IMR-90 (cell line): ENCODE data around the gene CDH13. TPM values are rescaled to one million over a fixed set of nuclear protein-coding genes. Genes with fewer than 3 reads are reported as not detected.

Experiments
- ATAC-seq: fragments of 200-7000 bp; cut with Tn5 transposase; 2 replicates; pipeline ENCODE4 v1.9.1; 2020; ENCODE audit warnings: low read depth, mild to moderate bottlenecking, moderate library complexity
- BruUV-seq: library from RNA; stranded (reverse); fragments of 400-500 nt; replicated peaks from 2 replicates; lab custom pipeline; 2021; lab: Mats Ljungman, UMichigan
- CTCF ChIA-PET: fragments of 300-600 bp; formaldehyde crosslinking; extraction: SDS; loops from one replicate; lab custom pipeline; 2021; ENCODE audit warnings: antibody characterized with exemption; lab: Yijun Ruan, JAX
- POLR2A ChIA-PET: fragments of 300-600 bp; sonication (Branson Sonifier 250); formaldehyde crosslinking; loops from one replicate; lab custom pipeline; 2022; ENCODE audit warnings: antibody characterized with exemption; ENCODE audit not compliant: unreplicated experiment; lab: Charles Lee
- DNase-seq: peaks from one replicate; pipeline ENCODE4 v3.0.0; 2013
- H2AFZ ChIP-seq: replicated peaks from 2 replicates; pipeline ENCODE3; 2013; ENCODE audit warnings: low read length, mild to moderate bottlenecking; ENCODE audit not compliant: poor library complexity
- H2AK5ac ChIP-seq: 2 replicates; pipeline ENCODE4 v1.6.1; 2013; ENCODE audit warnings: low read depth, low read length, inconsistent platforms
- H2AK9ac ChIP-seq: replicated peaks from 2 replicates; pipeline ENCODE3; 2013; ENCODE audit warnings: mild to moderate bottlenecking, low read depth, low read length, moderate library complexity; ENCODE audit not compliant: poor library complexity
- H2BK120ac ChIP-seq: 2 replicates; pipeline ENCODE4 v1.6.1; 2013; ENCODE audit warnings: low read depth, low read length, inconsistent platforms
- H2BK15ac ChIP-seq: 3 replicates; pipeline ENCODE4 v1.6.1; 2013; ENCODE audit warnings: low read depth, low read length, inconsistent platforms
- H2BK20ac ChIP-seq: 2 replicates; pipeline ENCODE4 v1.6.1; 2013; ENCODE audit warnings: low read depth, mild to moderate bottlenecking, inconsistent platforms, low read length, moderate library complexity
- H2BK5ac ChIP-seq: 2 replicates; pipeline ENCODE4 v1.6.1; 2013; ENCODE audit warnings: mild to moderate bottlenecking, low read depth, low read length, inconsistent platforms; ENCODE audit not compliant: poor library complexity, severe bottlenecking
- H3K14ac ChIP-seq: replicated peaks from 2 replicates; pipeline ENCODE4 v1.6.1; 2013; ENCODE audit warnings: low read depth, low read length, inconsistent platforms
- H3K18ac ChIP-seq: 2 replicates; pipeline ENCODE4 v1.6.1; 2013; ENCODE audit warnings: low read depth, low read length, control low read depth
- H3K23ac ChIP-seq: 2 replicates; pipeline ENCODE4 v1.6.1; 2013; ENCODE audit warnings: low read depth, low read length, inconsistent platforms
- H3K27ac ChIP-seq: 2 replicates; pipeline ENCODE4 v1.5.1; 2013; ENCODE audit warnings: mild to moderate bottlenecking, control low read depth, low read length; ENCODE audit not compliant: insufficient read depth
- H3K27me3 ChIP-seq: 2 replicates; pipeline ENCODE4 v1.6.1; 2013; ENCODE audit warnings: low read length; ENCODE audit not compliant: control insufficient read depth, insufficient read depth
- H3K36me3 ChIP-seq: 2 replicates; pipeline ENCODE4 v1.6.1; 2013; ENCODE audit warnings: low read length, mixed read lengths; ENCODE audit not compliant: control insufficient read depth, insufficient read depth
- H3K4ac ChIP-seq: 2 replicates; pipeline ENCODE4 v1.6.1; 2013; ENCODE audit warnings: low read depth, low read length, inconsistent platforms
- H3K4me1 ChIP-seq: 2 replicates; pipeline ENCODE4 v1.6.1; 2013; ENCODE audit warnings: low read length, mixed read lengths; ENCODE audit not compliant: control insufficient read depth, insufficient read depth
- H3K4me2 ChIP-seq: 2 replicates; pipeline ENCODE4 v1.6.1; 2013; ENCODE audit warnings: low read depth, mild to moderate bottlenecking, control low read depth, low read length, moderate library complexity
- H3K4me3 ChIP-seq: 2 replicates; pipeline ENCODE4 v1.5.1; 2013; ENCODE audit warnings: low read depth, mild to moderate bottlenecking, control low read depth, low read length, moderate library complexity; ENCODE audit not compliant: insufficient read depth
- H3K56ac ChIP-seq: 2 replicates; pipeline ENCODE4 v1.6.1; 2013; ENCODE audit warnings: low read length, inconsistent platforms; ENCODE audit not compliant: insufficient read depth; ENCODE audit errors: extremely low read depth
- H3K79me1 ChIP-seq, 2 experiments: 2 replicates each; pipeline ENCODE4 v1.6.1; 2013; ENCODE audit warnings: low read length in 2 of 2, inconsistent platforms in 1 of 2, low read depth in 1 of 2
- H3K9ac ChIP-seq: 2 replicates; pipeline ENCODE4 v1.6.1; 2013; ENCODE audit warnings: low read depth, low read length, control low read depth
- H3K9me1 ChIP-seq: 2 replicates; pipeline ENCODE4 v1.6.1; 2013; ENCODE audit warnings: low read length, inconsistent platforms; ENCODE audit not compliant: insufficient read depth
- H3K9me3 ChIP-seq: 2 replicates; pipeline ENCODE4 v1.6.1; 2013; ENCODE audit warnings: low read length; ENCODE audit not compliant: control insufficient read depth, insufficient read depth
- H4K20me1 ChIP-seq: 2 replicates; pipeline ENCODE4 v1.6.1; 2013; ENCODE audit warnings: low read length, inconsistent platforms; ENCODE audit not compliant: insufficient read depth
- H4K5ac ChIP-seq: 2 replicates; pipeline ENCODE4 v1.6.1; 2013; ENCODE audit warnings: mild to moderate bottlenecking, low read depth, low read length, control low read depth
- H4K8ac ChIP-seq, 2 experiments: 2 replicates each; pipeline ENCODE4 v1.6.1; 2013; ENCODE audit warnings: low read depth in 2 of 2, low read length in 2 of 2, control low read depth in 1 of 2, inconsistent platforms in 1 of 2
- H4K91ac ChIP-seq: 2 replicates; pipeline ENCODE4 v1.6.1; 2013; ENCODE audit warnings: low read depth, low read length, inconsistent platforms; ENCODE audit not compliant: insufficient read depth
- CEBPB ChIP-seq: IDR thresholded peaks from 2 replicates; pipeline ENCODE4 v1.6.1; 2012; ENCODE audit warnings: low read depth, low read length, improper control_type of control experiment
- ELK1 ChIP-seq: fragments of 150-350 bp; IDR thresholded peaks from 2 replicates; pipeline ENCODE4 v1.6.1; 2016; ENCODE audit warnings: low read depth, mild to moderate bottlenecking, low read length, moderate library complexity, borderline replicate concordance
- FOS ChIP-seq: fragments of 150-350 bp; IDR thresholded peaks from 2 replicates; pipeline ENCODE4 v1.6.1; 2016; ENCODE audit warnings: low read depth, low read length
- MAFK ChIP-seq: IDR thresholded peaks from 2 replicates; pipeline ENCODE4 v1.6.1; 2012; ENCODE audit warnings: low read depth, low read length, improper control_type of control experiment
- POLR2A ChIP-seq: IDR thresholded peaks from 2 replicates; pipeline ENCODE4 v1.6.1; 2012; ENCODE audit warnings: mild to moderate bottlenecking, low read depth, low read length
- RAD21 ChIP-seq: IDR thresholded peaks from 2 replicates; pipeline ENCODE4 v1.6.1; 2012; ENCODE audit warnings: low read length, improper control_type of control experiment
- RCOR1 ChIP-seq: IDR thresholded peaks from 2 replicates; pipeline ENCODE4 v1.6.1; 2012; ENCODE audit warnings: mild to moderate bottlenecking, low read length, improper control_type of control experiment; ENCODE audit not compliant: insufficient replicate concordance
- RFX5 ChIP-seq: IDR thresholded peaks from 2 replicates; pipeline ENCODE4 v1.8.0; 2012; ENCODE audit warnings: low read depth, mild to moderate bottlenecking, low read length, moderate library complexity
- SMC3 ChIP-seq: fragments of 150-350 bp; IDR thresholded peaks from 2 replicates; pipeline ENCODE4 v1.6.1; 2016; ENCODE audit warnings: low read depth, mild to moderate bottlenecking, antibody characterized with exemption, low read length, moderate library complexity
- USF2 ChIP-seq: fragments of 150-350 bp; IDR thresholded peaks from 2 replicates; pipeline ENCODE4 v1.6.1; 2017; ENCODE audit warnings: mild to moderate bottlenecking, antibody characterized with exemption, low read length, low read depth
- WGBS, 2 experiments: methylation state at CpG; one replicate each; pipeline versions ENCODE4 v1.1.5 to v1.1.7; 2013; ENCODE audit warnings: missing lambda C conversion rate in 2 of 2; ENCODE audit not compliant: insufficient read length in 1 of 2; ENCODE audit errors: extremely low coverage in 2 of 2; 5-methylcytosine and 5-hydroxymethylcytosine counted together
- dilution Hi-C: fragments of 300-500 bp; cut with HindIII; formaldehyde crosslinking; loops from one replicate; pipeline ENCODE4 v1.14.3; 2018; ENCODE audit warnings: low sequenced_read_pairs; ENCODE audit not compliant: unreplicated experiment
- in situ Hi-C: fragments of 300-500 bp; cut with MboI; formaldehyde crosslinking; loops from 3 replicates; pipeline ENCODE4 v1.14.3; 2019; ENCODE audit warnings: low sequenced_read_pairs, inconsistent platforms, mixed read lengths
- intact Hi-C: fragments of 100-400 bp; cut with micrococcal nuclease; formaldehyde crosslinking; loops from 2 replicates; pipeline ENCODE4 v1.10.0; 2022
- polyA plus RNA-seq, 3 experiments: library from polyadenylated mRNA; depleted of rRNA; stranded (reverse); fragments of >200 nt; gene quantifications; 2 replicates each; pipeline ENCODE4 v1.2.3, GENCODE V29; 2012; ENCODE audit warnings: low replicate concordance in 1 of 3
- total RNA-seq: library from RNA; depleted of rRNA; stranded (reverse); fragments of >200 nt; gene quantifications from 2 replicates; pipeline ENCODE4 v1.2.3, GENCODE V29; 2012

Gene CDH13
- total and polyA plus RNA-seq, 2 of the 4 experiments (the other 2 are of a cell fraction) = 61.6 to 74.7 TPM

GRCh38 chr16:83238949-83239691 is 612.4 kb downstream of the CDH13 start:
- Histone ChIP-seq H3K9me1 (no peaks in the 10 kb centered on the region), H3K18ac (no peak overlapping the region), H4K20me1 (no peaks in the 10 kb centered on the region), H3K4me1 (no peaks in the 10 kb centered on the region), H3K4me3 (no peak overlapping the region), H3K9ac (no peak overlapping the region), H3K27me3 (no peaks in the 10 kb centered on the region), H3K56ac (no peak overlapping the region), H2BK15ac (no peak overlapping the region), H2BK120ac (no peak overlapping the region), H4K8ac (no peak overlapping the region), H3K79me1 (no peaks in the 10 kb centered on the region), H4K91ac (no peak overlapping the region), H3K36me3 (no peaks in the 10 kb centered on the region), H3K27ac (no peak overlapping the region), H3K9me3 (no peaks in the 10 kb centered on the region), H2AFZ (no peak overlapping the region), H3K23ac (no peak overlapping the region), H2AK9ac (no peak overlapping the region), H2BK5ac (no peak overlapping the region), H2AK5ac (no peak overlapping the region), H3K4ac (no peak overlapping the region), H2BK20ac (no peak overlapping the region), H4K5ac (no peak overlapping the region), H3K14ac (no peak overlapping the region), H3K4me2 (no peak overlapping the region)
- intact Hi-C loops = no loop called here
- ChIA-PET CTCF (interaction anchor here (0.5 kb wide), 1 partner anchor 63 kb away, joined by 4 read pairs; no protein-coding TSS in a partner anchor), POLR2A (no interaction called here)
- in situ Hi-C loops = no loop called here
- TF ChIP-seq SMC3 (no peak), RAD21 (no peak), RFX5 (no peak), POLR2A (no peak), ELK1 (no peak), USF2 (no peak), MAFK (no peak), CEBPB (no peak), RCOR1 (no peak), FOS (no peak)
- dilution Hi-C loops = no loop called here
- DNase-seq (no peak), ATAC-seq (no peak)
- no CpG with 5 or more reads among the region's 6 CpGs for WGBS, 2 experiments
- no TSS peak for BruUV-seq
